SK-N-MC (cell line): Measurements from ENCODE around the gene CTBP1.

ENCODE experiments used
- EZH2 ChIP-seq: fragments of 200-600 bp; sonication (generic); IDR thresholded peaks from one replicate; pipeline ENCODE4 v1.6.1; 2017; ENCODE audit warnings: antibody characterized with exemption
- POLR2AphosphoS5 ChIP-seq: IDR thresholded peaks from 2 replicates; pipeline ENCODE4 v1.6.1; 2012; ENCODE audit warnings: mild to moderate bottlenecking, low read depth, low read length, borderline replicate concordance

- TF ChIP-seq POLR2AphosphoS5 (no peak), EZH2 (no peak)
Measured at GRCh38 chr4:1297456-1298325, 48.8 kb upstream of the CTBP1 start.
